ENCODE measurements around the gene DAD1. TPM values are rescaled to one million over a fixed set of nuclear protein-coding genes. Genes with fewer than 3 reads are reported as not detected.

Gene DAD1
- total and polyA plus RNA-seq, 2 of the 8 experiments (the other 6 are each of a cell fraction or from before 2014, with no cell fraction given) = 131 to 440 TPM

- TF ChIP-seq EP300 (IDR thresholded peaks at IDR 0.05; ENCODE audit: borderline replicate concordance in 1 of 2, low read depth in 2 of 2, low read length in 2 of 2) (no peak), RNF2 (IDR thresholded peaks at IDR 0.05; ENCODE audit: borderline replicate concordance, low read depth, low read length, missing control alignments, poor library complexity, severe bottlenecking) (no peak), POLR2AphosphoS5 (IDR thresholded peaks at IDR 0.05; ENCODE audit: low read depth, low read length) (no peak), CHD2 (IDR thresholded peaks at IDR 0.05; ENCODE audit: low read length) (no peak), SP4 (IDR thresholded peaks at IDR 0.05; ENCODE audit: low read length) (no peak), ZNF274 (IDR thresholded peaks at IDR 0.05; ENCODE audit: borderline replicate concordance, extremely low read depth, low read length) (no peak), BRCA1 (IDR thresholded peaks at IDR 0.05; ENCODE audit: low read depth, low read length) (no peak)
Observed at GRCh38 chr14:22577334-22577908, 11.6 kb downstream of the DAD1 start (continued).
